GM18517 (cell line): ENCODE data around the gene HOXD11.

Experiments
- ATAC-seq: cut with Tn5 transposase; IDR thresholded peaks from one replicate; pipeline ENCODE4 v1.9.1; 2021; ENCODE audit warnings: mild to moderate bottlenecking, moderate library complexity; ENCODE audit not compliant: unreplicated experiment

HOXD11 gene

DNA sequence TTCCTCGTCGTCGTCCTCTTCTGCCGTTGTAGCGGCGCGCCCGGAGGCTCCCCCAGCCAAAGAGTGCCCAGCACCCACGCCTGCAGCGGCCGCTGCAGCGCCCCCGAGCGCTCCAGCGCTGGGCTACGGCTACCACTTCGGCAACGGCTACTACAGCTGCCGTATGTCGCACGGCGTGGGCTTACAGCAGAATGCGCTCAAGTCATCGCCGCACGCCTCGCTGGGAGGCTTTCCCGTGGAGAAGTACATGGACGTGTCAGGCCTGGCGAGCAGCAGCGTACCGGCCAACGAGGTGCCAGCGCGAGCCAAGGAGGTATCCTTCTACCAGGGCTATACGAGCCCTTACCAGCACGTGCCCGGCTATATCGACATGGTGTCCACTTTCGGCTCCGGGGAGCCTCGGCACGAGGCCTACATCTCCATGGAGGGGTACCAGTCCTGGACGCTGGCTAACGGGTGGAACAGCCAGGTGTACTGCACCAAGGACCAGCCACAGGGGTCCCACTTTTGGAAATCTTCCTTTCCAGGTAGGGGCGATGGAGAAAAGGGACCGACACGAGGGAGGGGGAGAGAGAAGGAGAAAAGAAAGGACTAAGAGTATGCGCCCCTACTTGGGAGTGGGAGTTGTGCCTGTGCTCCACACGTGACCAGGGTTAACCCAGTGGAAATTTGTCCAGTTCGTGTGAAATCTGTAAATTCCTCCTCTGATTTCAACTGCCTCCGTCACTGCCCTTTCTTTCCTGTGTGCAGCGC is 13.8 kb upstream of the HOXD11 start:
- no peak for ATAC-seq

GRCh38 chr2:176093898-176094249 is 13.2 kb upstream of the HOXD11 start:
- no peak for ATAC-seq

DNA sequence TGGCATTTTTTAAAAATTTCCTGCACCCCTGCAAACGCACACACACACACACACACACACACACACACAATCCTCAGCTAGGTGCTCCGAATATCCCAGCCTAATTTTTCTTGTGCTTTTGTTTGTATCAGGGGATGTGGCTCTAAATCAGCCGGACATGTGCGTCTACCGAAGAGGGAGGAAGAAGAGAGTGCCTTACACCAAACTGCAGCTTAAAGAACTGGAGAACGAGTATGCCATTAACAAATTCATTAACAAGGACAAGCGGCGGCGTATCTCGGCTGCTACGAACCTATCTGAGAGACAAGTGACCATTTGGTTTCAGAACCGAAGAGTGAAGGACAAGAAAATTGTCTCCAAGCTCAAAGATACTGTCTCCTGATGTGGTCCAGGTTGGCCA is 12.7 kb upstream of the HOXD11 start:
- no peak for ATAC-seq

DNA sequence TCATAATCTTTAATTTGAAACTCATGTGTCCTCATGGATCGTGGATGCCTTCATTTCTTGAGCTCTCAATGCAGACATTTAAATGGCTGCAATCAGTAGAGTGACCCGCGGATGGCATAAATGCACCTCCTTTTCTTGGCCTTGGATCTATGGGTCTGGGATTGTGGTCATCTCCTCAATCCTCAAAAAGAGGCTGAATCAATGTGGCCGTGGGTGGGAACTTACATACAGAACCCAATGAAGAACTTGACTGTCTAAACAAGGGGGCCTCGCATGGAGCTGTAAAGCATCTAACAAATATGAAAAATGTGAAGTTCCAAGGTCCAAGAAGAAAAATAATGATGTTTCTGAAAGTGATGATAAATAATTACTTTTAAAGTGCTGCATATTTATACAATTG is 11.7 kb upstream of the HOXD11 start:
- no peak for ATAC-seq

GRCh38 chr2:176096243-176096985 is 10.7 kb upstream of the HOXD11 start:
- ATAC-seq = no peak

DNA sequence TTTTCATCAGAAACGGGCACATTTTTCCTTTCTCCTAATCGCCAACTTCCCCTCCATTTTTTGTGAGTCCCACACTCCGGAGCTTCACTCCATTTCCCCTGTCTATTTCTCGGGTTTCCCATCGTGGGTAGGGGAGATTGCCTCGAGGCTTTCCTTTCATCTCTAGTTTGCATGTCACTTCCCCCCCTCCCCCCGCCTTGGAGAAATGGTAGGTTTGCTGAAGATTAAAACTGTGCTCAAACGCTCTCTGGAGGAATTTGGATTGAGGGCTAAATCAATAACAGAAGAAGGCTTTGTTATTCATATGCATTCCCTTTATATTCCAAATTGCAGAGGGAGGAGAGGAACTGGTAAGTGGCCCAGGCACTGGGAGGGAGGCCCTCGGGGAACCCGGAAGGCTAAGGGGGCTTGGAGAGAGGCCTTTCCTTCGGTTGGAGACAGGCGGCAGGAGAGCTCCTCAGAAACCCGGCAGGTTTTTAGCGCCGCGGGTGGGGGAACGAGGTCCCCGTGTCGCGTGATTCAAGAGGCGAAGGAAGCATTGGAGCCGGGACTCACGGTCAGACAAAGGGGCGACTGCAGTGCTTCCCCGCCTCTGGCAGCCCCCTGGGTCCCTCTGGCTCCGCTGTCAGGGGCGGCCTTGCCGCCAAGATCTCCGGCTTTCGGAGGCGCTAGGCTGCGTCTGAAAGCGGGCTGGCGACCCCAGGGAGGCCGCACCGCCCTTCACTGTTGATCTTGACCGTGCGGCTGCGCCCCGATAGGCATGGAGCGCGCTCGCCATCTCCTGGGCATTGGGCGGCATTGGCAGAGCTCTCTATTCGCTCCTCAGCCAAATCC is 9.9 kb upstream of the HOXD11 start:
- peak; percentile 69 for ATAC-seq

GRCh38 chr2:176097820-176098365 is 9.2 kb upstream of the HOXD11 start:
- ATAC-seq = no peak

GRCh38 chr2:176098366-176099158 is 8.5 kb upstream of the HOXD11 start:
- ATAC-seq = no peak

DNA sequence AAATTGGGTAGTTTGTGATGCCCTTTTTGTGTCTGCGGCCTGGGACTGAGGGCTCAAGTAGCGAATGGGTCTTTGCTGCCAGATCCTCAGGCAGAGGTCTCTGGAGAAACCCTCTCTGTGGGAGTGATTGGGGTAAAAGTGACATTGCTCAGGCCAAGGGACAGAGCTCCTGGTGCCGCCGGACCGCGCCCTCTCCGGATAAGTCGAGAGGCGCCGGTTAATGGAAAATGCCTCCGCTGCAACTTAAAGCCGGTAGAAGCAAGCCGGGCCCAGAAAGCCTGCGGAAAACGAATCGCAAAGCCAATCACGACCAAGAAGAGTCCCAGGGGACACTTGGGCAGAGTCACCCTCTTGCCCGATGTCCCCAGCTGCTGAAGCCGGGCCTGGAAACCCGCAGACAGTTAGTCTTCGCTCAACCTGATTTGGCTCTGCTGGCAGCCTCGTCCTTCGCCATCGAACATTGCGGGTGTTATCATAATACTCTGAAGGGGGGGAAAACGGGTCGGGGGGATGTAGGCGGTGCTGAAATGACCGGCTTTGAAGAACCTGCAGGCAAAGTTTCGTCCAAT is 7.8 kb upstream of the HOXD11 start:
- no peak for ATAC-seq

- no peak for ATAC-seq
These were observed 7.1 kb upstream of the HOXD11 start, which contains the start of gene HOXD12 for GRCh38 chr2:176099728-176100546. HOXD12 (plus strand) TSS chr2:176099795; CDS start chr2:176099802, 7 bp downstream.

- ATAC-seq = no peak
These were observed 6.4 kb upstream of the HOXD11 start for GRCh38 chr2:176100547-176101140.

DNA sequence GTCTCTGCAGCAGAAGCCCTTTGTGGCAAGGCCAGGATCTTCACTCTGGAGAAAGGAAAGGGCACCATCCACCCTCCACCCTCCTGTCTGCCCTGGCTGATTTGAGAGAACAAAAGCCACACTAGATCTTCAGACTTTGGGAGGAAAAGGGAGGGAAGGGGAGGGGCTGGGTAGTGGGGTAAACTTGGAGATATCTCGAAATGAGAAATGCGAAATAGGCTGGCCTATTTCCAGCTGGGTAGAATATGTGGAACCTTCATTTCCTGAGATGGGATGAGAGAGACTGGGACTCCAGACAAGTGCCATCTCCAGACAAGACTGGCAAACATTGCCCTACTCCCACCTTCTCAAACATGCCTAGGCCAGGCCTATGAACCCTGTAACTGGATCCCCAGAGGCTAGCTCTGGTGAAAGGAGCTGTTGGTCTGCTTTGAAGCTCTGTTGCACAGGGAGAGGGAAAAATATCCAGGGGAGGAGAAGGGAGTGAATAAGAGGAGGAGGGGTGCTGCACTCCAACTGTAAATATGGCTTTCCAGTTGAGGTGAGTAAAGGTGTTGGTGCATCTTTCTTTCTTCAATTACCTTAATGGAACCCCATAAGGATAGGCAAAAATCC is 5.8 kb upstream of the HOXD11 start:
- no peak for ATAC-seq

GRCh38 chr2:176101842-176102241 is 5.2 kb upstream of the HOXD11 start:
- ATAC-seq = no peak

- no peak for ATAC-seq
These were observed 4.7 kb upstream of the HOXD11 start for GRCh38 chr2:176102309-176102866.

DNA sequence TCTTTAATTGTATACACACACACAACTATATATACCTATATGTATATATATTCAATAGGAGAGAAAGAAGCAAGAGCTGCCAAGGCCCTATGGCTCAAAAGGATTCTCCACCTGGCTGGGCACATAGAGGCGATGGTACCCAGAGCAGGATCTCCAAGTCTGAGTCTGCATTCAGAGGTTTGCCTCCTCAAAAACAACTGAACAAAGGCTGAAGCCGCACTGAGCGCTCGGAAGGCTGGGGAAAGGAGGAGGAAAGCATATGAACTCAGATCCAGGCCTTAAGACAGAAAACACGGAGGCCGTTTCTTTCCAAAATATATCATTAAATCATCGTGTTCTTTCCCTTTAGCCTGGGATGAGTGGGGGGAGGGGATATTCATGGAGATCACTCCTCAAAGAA is 3.9 kb upstream of the HOXD11 start:
- no peak for ATAC-seq

- no peak for ATAC-seq
These were observed 3.3 kb upstream of the HOXD11 start for GRCh38 chr2:176103742-176104315.

GRCh38 chr2:176104316-176105077 is 2.6 kb upstream of the HOXD11 start:
- no peak for ATAC-seq
